Astrocyte of the spinal cord (primary cell): ENCODE measurements around the gene TDRD10.

Source experiments
- DNase-seq: peaks from one replicate; pipeline ENCODE4 v3.0.0; 2011; ENCODE audit warnings: low read depth, low spot score
- H3K4me3 ChIP-seq: 2 replicates; pipeline ENCODE4 v1.5.1; 2011; ENCODE audit warnings: low read depth, mild to moderate bottlenecking, low read length, moderate library complexity
- CTCF ChIP-seq: IDR thresholded peaks from 2 replicates; pipeline ENCODE4 v1.5.1; 2012; ENCODE audit warnings: low read depth, mild to moderate bottlenecking, low read length, inconsistent platforms
- in situ Hi-C: cut with HindIII; loops from 2 replicates; pipeline ENCODE4 v1.10.0; 2017; ENCODE audit warnings: low sequenced_read_pairs

The TDRD10 gene

GRCh38 chr1:154557248-154557938 lies 55.4 kb downstream of the TDRD10 start:
- TF ChIP-seq CTCF, result no peak
- no peak for DNase-seq
- peak overlapping the region; percentile 66 for H3K4me3 ChIP-seq
- in situ Hi-C loops, result no loop called here

DNA sequence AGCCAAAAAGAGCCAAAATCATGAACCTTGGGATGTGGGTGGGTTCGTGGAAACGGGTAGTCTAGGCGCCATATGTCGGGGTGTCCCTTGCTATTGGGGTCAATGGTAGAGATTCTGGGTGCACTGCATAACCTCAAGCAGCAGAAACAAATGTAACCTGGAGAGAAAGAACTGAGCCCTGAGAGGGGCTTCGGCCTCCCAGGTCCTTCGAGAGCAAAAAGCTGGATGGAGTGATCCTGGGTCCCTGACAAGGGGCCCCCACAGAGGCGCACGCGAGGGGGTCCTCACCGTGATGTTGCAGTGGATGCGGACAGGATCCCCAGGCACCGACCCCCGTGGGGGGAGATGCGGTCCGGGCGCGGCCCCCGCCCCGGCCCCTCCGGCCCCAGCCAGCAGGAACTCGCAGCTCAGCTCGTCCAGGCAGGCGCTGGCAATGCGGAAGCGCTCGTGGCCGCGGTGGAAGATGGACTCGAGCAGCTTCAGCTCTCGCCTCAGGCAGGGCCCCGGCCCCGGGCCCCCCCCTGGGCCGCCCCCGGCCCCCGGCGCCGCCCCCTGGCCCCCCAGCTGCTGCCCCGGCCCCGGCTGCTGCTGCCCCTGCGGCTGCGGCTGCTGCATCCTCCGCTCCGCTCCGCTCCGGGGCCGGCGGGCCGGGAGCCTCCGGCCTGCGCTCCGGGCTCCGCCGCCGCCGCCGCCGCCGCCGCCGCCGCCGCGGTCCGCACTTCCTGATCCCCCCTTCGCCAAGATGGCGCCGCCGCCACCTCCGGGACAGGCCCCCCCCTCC lies 56.1 kb downstream of the TDRD10 start, which contains the start of gene UBE2Q1:
Gene UBE2Q1, minus strand, starts transcription at position 724 of the 781 bp plus-strand sequence. Its CDS starts 109 bp downstream, at position 615.
- H3K4me3 ChIP-seq, result peak within 1 kb of the TSS; percentile 66
- TF ChIP-seq CTCF, result no peak
- in situ Hi-C loops, result no loop called here
- no peak for DNase-seq

DNA sequence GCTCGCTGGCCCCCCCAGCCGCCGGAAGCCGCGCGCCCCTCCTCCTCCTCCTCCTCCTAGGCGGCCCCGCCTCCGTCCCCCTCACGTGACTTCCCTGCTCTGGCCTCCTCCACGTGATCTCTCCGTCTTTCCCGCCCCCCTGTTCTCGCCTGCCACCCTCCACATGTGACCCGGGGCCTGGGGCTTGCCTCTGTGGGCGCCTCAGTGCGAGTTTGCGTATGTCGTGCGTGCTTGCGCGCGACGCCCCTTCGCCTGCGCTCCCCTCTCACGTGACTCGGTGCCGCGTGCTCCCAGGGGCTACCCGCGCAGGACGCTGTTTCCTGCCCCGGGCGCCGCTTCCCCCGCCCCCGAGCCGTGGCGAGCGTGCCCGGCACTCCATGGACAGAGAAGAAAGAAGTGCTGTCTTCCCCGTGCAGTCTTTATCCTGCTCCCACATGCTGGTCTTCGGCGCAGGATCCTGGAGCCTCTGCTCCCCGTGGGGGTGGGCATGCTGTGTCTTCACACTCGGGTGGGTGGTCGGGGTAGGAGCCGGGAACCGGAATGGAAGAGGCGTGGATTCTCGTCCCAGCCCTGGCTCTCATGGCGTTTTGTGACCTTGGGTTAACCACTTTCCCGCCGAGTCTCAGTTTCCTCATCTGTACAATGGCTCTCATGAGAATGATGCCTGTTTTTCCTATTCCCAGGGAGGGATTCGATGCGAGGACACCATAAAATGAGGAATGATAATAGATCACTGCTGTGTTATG lies 56.9 kb downstream of the TDRD10 start:
- peak overlapping the region; percentile 66 for H3K4me3 ChIP-seq
- in situ Hi-C loops, result no loop called here
- DNase-seq, result peak; percentile 99
- TF ChIP-seq CTCF, result no peak

GRCh38 chr1:154559466-154560044 lies 57.5 kb downstream of the TDRD10 start:
- in situ Hi-C loops, result no loop called here

DNA sequence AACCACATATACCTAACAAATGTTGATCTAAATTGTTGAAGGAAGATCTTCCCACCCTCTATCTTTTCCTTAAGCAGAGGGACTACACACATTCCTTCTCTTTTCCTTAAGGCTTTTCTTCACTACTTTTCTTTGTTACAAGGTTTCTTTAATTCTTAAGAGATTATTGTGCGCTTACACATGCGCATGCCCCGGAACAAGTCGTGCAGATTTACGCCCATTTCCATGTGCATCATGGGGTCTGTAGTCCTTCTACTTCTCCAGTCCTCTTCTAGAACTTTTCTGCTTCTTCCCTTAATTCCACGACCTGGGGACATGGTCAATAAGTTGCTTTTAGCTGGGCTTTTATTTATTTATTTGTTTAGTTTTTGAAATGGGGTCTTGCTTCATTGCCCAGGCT lies 63.9 kb downstream of the TDRD10 start:
- no peak for TF ChIP-seq CTCF
- no peak overlapping the region for H3K4me3 ChIP-seq
- in situ Hi-C loops, result no loop called here
- DNase-seq, result no peak

More at GRCh38 chr1:154559466-154560044, 57.5 kb downstream of the TDRD10 start:
- peak; percentile 92 for TF ChIP-seq CTCF
- DNase-seq, result peak; percentile 93
- H3K4me3 ChIP-seq, result peak overlapping the region; percentile 66

DNA sequence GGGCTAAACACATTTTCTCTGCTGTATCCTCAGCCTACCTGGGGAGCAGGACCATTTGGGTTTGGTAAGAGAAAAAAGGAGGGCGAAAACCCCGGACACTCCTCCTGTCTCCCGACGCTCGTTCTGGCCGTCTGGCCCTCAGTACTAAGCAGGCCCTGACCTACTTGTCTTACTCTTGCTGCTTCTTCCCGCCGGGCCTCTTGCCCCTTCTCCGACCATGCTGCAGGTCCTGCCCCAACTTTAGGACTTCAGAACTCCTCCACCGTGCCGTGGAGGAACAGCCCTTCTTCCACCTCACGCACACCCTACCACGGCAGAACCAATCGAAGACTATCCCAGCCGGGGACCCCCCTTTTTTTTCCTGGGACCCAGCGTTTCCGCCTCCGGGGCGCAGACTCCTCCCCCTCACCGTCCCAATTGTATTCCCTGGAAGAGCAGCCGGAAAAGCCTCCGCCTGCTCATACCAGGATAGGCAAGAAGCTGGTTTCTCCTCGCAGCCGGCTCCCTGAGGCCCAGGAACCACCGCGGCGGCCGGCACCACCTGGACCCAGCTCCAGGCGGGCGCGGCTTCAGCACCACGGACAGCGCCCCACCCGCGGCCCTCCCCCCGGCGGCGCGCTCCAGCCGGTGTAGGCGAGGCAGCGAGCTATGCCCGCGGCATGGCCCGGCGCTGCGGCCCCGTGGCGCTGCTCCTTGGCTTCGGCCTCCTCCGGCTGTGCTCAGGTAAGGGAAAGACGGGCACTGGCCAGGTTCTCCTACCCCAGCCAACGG lies 65.6 kb downstream of the TDRD10 start, which contains the start of gene CHRNB2:
Gene CHRNB2, plus strand, starts transcription at position 393 of the 771 bp plus-strand sequence. Its CDS starts 267 bp downstream, at position 660.
- in situ Hi-C loops, result no loop called here
- DNase-seq, result peak; percentile 26
- no peak for TF ChIP-seq CTCF
- no peak within 1 kb of the TSS for H3K4me3 ChIP-seq
